HPDE6-E6E7 (cell line): ENCODE measurements around the gene TMEM45A.
"Not testable (repeated sequence)": the region's sequence is repeated elsewhere in the genome, so short reads cannot be mapped to it uniquely, and the experiment has no call there.

Experiments used
- DNase-seq: peaks from one replicate; pipeline ENCODE4 v3.0.0; 2011; ENCODE audit warnings: missing footprints; ENCODE audit errors: extremely low spot score

The TMEM45A gene

DNA sequence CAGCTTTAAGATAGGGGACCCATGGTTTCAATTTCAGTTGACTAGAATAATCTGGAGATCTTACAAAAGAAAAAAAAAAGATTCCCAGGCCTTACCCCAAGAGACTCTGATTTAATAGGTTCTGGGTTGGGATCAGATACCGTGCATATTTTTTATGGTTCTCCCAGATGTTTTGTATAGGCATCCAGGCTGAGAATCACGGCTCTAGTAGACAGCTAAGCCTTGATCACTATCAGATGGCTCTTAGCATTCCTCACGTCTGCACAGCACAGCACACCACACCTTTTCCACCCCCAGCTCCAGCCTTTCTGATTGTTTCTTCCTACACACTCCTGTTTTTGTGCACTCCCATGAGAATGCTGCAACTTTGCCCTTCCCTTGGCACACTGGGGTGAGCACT is 40.8 kb downstream of the TMEM45A start:
- no peak for DNase-seq

DNA sequence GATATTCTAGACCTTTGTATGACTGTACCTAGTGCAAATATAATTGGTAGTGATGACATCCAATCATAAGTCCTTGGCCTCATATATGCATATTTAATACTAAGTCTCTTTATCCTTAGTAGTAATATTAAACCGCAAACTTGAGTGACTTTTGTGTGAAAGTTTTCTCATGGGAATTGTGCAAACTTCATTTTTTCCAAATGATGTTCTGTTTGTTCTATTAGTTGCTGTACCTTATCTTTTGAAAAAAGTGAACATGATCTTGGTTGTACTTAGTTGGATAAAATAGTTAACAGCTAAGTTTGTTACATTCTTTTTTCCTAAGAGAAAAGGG is 43.2 kb downstream of the TMEM45A start:
- no peak for DNase-seq

DNA sequence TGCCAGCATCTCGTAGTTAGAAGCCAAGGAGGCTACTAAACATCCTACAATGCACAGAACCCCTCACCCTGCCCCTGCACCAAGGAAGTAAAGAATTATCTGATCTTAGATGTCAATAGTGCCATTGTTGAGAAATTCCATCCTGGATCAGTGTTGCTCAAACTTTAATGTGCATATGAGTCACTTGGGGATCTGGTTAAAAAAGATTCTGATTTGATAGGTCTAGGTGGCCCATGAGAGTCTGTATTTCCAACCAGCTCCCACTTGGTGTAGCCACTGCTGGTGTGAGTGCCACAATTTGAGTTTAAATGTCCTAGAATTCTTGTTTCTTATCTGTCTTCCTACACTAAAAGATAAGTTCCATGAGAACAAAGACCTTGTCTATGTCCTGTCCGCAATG is 43.7 kb downstream of the TMEM45A start:
- DNase-seq: no peak

DNA sequence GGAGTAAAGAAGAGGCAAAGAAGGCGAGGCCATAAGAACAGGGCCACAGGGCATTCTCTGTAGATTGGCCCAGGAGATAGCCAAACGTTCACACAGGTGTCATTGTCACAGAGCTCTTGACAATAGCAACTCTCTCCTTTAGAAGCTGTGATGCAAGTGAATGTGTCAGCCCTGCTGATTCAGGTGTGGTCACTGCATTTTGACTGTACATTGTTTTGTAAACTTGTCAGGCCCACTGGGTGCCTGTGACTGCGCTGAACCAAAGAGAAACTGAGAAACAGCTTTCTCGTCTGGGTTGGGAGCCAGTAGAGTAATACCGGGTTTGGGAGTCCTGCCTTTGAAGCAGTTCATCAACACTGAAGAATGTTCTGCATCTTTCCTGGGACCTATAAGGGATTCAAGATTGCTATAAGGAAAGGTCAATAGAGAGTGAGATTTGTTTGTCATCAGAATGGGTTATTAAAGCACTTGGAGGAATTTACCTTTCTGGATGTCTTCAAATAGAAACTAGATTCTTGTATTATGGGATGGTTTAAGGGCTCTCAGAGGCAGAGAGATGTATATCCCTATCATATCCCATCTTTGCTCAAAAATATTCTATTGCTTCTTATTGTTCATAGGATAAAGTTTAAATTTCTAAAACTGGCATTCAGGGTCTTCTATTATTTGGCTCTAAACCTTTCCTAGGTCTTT is 45.4 kb downstream of the TMEM45A start:
- no peak for DNase-seq

DNA sequence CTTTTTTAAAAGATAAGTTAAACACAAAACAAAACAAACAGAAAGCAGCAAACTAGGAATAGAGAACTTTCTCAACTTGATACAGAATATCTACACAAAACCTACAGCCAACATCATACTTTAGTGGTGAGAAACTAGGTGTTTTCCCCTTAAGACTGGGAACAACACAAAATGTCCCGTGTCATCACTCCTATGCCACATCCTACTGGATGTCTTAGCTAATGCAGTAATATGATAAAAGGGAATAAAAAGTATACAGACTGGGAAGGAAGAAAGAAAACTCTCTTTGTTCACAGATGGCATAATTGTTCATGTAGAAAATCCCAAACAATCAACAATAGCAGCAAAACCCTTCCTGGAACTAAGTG is 45.9 kb downstream of the TMEM45A start:
- no peak for DNase-seq

DNA sequence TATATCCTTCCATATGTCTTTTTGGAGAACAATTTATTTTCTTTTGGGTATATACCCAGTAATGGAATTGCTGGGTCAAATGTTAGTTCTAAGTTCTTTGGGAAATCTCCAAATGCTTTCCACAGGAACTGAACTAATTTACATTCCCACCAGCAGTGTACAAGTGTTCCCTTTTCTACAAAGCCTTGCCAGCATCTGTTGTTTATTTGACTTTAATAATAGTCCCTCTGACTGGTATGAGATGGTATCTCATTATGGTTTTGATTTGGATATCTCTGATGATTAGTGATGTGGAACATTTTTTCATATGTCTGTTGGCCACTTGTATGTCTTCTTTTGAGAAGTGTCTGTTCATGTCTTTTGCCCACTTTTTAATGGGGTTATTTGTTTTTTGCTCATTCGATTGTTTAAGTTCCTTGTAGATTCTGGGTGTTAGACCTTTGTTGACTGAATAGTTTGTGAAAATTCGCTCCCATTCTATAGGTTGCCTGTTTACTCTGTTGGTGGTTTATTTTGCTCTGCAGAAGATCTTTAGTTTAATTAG is 48.4 kb downstream of the TMEM45A start:
- DNase-seq: no peak

DNA sequence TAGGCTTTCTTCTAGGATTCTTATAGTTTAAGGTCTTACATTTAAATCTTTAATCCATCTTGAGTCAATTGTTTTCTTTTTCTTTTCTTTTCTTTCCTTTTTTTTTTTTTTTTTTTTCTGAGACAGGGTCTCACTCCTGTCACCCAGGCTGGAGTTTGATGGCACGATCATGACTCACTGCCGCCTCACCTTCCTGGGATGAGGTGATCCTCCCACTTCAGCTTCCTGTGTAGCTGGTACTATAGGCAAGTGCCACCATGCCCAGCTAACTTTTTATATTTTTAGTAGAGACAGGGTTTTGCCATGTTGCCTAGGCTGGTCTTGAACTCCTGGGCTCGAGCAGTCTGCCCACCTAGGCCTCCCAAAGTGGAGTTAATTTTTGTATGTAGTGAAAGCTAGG is 49.0 kb downstream of the TMEM45A start:
- DNase-seq: not testable (repeated sequence)

DNA sequence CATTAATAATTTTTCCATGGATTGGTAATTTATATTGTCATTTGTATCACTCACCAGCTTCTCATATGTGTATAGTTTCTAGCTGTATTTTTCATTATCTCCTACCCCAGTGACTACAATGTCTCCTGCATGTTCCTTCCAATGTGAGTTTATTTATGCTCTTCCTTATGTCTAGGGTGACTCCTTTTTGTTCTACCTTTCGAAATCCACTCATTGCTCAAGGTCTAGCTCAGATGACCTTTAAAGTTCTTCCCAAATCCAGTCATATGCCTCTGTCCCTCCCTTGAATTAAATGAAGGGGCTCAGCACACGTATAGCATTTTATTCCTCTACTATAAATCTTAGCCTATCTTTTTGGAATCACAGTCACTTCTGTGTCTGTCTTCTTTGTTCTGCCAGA is 53.0 kb downstream of the TMEM45A start:
- no peak for DNase-seq

DNA sequence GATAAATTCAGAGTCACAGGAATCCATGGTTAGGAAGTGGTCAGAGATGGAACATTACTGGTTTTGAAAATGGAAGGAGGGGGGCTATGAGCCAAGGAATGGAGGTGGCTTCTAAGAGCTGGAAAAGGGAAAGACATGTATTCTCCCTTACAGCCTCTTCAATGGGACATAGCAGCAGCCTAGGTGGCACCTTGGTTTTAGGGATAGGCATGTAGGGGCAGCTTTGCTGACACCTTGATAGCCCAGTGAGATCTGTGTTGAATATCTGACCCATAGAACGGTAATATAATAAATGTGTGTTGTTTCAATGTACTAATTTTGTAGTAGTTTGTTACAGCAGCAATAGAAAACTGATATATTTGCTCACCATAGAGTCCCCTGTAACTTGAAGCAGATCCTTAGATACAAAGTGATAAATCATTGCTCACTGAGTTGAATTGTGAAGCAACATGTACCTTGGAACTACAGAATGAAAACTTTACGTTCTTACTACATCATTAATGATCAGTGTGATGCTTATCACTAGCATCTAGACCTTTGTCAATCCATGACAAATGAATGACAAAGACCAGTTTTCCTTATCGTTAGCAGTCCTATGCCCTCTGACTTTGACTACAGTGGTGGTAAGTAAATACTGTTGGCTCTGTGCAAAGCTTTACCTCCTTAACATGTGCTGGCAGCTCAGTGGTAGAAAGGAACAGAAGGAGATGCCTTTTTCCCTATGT is 53.8 kb downstream of the TMEM45A start:
- no peak for DNase-seq

DNA sequence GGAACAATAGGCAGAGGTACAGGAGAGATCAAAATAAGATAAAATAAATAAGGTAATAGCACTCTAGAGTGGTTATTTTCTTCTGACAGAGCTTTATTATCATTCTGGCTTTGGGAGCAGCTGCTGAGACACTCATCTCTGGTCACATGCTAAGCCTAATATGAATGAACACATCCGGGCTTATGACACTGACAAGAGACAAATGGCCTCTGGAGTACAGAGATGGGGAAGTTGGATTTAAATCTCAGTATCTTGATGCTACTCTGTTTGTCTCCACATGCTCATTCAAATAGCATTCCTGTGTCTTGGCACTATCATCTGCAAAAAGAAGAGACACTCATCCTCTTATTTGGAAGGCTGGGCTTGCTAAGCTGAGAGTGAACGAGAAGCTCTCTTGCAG is 55.6 kb downstream of the TMEM45A start:
- DNase-seq: no peak

DNA sequence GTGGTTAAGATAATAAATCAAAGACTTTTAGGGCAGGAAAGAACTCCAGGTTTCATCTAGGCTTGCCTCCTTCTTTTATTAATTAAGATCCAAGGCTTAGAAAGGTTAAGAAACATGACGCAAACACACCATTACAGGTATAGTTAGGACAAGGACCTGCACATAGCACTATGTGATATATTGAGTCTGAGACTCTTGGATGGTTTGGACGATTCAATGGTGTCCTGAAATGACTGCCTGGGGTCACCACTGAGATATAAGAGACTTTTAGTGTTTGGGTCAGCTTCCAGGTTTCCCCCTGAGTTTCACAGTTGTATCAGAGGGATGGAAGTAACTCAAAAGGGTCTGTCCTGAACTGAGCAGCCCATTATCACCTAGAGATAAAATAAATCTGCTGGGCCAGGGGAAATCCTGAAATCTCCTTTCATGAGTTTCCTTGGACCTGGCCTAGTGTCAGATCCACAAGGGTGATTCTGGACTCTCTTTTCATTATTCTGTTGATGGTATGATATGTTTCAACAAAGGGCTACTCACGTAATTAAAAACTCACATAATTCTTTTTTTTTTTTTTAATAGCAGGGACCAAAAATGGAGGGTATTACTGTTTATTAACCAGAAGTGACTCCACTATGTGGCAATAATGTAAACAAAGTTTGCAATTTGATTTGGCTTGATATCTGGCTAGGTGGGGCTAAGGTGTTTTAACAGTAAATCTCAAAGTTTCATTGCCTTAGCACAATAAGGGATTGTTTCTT is 61.4 kb downstream of the TMEM45A start:
- no peak for DNase-seq

DNA sequence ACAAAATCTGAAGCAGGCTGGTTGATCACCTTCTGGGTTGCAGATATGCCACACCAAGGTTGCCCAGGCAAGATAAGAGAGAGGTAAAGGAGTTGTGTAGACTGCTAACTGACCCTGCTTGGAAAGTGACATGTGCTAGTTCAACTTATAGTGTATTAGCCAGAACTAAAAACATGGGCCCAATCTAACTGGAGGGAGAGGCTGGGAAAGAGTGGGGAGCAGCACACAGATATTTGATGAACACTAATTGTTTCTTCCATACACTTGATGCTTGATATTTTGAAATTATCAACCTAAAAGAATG is 61.9 kb downstream of the TMEM45A start:
- DNase-seq: no peak

DNA sequence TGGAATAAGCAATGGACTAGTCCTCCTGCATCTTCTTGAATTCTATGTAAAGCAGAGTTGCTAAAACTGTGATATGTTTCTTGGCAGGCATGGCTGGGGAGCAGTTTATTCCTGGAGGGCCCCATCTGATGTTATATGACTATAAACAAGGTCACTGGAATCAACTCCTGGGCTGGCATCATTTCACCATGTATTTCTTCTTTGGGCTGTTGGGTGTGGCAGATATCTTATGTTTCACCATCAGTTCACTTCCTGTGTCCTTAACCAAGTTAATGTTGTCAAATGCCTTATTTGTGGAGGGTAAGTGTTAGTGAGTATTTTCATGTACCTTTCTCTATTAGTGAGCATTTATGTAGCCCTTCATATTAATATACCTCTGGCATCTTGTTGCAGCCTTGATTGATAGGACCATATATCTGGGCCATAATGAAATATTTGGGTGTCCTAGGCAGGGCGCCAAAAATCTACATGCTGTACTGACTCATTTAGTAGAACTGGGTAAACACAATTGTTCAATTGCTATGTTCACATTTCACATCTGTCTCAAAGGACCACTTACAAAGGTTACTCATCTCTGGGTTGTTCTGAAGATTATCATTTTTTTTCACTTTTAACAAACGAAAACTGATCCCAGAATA is 64.4 kb downstream of the TMEM45A start:
- DNase-seq: peak; percentile 34

DNA sequence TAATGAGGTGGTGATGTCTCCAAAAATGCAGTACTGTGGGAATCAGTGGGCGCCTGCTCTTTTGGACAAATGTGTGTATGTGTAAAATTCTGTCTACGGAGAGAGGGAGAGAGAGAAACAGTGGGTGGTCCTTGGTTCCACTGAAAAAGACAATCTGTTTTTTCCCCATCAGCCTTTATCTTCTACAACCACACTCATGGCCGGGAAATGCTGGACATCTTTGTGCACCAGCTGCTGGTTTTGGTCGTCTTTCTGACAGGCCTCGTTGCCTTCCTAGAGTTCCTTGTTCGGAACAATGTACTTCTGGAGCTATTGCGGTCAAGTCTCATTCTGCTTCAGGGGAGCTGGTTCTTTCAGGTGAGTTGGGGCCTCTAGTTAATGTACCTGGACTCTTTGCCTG is 65.8 kb downstream of the TMEM45A start:
- no peak for DNase-seq

DNA sequence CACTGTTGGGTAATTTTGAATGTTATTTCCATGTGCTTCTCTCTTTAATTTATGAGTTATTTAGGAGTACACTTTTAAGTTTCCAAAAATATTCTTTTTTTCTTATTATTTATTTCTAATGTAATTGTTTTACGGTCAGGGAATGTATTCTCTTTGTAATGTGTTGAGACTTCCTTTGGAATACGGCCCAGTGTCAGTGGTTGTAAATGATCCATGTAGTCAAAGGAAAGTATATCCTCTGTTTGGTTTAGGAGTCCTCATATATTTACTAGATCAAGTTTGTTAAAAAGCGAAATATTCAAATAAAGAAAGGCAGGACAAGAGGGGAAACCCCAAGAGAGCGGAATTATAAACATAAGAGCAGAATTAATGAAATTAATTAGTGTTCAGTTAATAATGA is 68.0 kb downstream of the TMEM45A start:
- DNase-seq: no peak

DNA sequence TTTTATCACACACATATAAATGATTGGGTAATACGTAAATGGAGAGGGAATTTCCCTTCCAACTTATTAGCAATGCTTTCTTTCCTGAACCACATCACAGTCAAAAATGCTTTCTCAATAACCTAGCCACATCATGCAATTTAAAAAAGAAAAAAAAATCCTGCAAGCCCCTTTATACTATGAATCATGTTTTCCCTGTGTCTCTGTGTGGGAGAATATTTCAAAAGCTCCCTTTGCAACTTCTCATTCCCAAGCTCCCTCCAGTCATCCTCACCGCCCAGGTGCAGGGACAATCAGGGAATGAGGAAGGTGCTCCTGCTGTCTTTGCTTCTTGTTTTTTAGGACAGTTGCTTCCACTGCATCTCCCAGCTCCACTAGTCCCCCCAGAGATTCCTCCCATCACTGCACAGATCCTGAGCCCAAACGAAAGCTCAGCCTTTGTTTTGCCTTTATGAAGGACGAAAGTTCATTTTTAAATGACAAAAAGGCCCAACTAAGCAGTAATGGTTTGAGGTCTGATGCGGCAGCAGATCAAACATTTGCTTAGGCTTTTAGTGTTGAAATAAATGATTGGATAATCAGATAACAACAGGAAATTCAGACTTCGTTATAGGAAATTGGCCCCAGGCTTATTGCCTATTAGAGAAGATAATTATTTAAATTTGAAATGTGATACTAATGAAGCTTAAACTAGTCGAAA is 69.2 kb downstream of the TMEM45A start:
- DNase-seq: no peak

DNA sequence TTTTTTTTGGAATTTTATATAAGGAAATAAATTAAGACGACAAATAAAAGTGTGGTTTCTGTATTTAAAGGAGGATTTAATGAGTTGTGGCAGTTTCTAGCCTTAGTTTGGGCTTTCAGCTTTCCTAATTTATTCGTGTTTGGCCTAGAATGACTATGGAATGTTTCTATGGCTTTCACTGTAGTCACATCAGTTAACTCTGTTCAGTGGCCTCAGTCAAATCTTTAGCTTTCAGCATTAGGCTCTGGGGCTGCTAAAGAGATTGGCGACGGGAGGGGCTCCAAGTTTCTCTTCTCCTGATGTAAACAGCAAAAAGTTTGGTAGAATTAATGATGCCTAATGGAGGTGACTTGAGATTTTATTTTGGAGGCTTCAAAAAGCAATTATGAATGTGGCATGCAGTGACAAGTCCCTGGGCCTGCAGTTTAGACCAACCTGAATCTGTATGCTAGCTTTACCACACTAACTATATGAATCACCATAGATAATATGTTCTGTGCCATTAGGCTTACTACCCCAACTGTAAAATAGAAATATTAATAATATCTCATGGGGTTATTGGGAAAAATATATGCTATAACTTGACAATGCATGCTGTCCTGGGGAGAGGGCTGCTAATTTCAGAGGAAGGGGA is 69.9 kb downstream of the TMEM45A start:
- no peak for DNase-seq

DNA sequence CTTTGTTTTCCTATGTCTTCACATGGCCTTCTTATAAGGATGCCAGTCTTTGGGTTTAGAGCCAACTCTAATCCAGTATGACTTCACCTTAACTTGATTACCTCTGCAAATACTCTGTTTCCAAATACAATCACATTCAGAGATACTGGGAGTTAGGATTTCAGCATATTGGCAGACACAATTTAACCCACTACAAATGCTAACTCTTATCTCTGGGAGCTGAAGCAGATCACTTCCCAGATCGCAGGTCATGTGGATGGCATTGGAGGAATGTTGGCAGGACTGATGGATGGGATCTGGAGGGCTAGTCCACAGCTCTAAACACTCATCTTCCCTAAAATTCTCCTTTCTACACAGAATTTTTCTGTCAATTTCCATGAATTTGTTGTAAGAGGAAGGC is 70.8 kb downstream of the TMEM45A start:
- no peak for DNase-seq

DNA sequence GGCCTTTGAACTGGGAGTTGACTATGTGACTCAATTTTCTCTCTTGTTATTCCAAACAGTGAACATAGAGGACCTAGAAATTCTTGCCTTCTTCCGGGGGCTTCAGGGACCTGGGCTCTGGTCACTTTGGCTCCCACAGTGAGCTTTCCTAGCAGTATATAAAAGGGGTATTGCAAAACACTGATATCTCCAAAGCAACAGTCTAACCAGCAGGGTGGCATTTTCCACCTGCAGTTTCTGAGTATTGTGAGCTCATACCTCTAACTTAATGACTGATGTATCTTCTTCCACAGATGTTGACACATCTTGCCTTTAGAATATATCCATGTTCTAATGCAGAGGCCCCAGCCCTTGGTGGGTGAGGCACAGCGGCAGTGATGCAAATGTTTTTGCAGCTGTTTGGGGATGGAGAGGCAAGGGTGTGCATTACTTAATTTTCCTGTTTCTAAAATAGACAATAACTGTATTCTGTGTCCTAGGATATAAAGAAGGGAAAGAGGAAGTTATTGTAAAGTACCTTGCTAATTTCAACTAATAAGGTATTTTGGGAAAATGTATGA is 71.3 kb downstream of the TMEM45A start:
- DNase-seq: no peak

DNA sequence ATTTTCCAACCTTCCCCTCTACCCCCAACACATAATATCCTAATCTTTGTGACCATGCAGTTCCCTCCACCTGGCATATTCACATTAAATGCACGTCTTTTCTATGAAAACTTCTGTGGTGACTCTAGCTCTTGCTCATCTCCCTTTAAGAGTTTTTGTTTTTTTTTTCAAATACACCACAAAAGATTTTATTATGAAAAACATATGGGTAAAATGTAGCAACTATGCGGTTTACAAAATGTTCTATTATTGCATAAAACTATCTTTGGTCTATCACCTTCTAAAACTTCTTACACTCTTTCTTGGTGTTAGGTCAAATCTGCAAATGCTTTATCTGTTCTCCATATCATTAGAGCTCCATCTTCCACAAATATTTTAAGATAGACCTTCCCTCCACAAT is 78.4 kb downstream of the TMEM45A start:
- DNase-seq: no peak

DNA sequence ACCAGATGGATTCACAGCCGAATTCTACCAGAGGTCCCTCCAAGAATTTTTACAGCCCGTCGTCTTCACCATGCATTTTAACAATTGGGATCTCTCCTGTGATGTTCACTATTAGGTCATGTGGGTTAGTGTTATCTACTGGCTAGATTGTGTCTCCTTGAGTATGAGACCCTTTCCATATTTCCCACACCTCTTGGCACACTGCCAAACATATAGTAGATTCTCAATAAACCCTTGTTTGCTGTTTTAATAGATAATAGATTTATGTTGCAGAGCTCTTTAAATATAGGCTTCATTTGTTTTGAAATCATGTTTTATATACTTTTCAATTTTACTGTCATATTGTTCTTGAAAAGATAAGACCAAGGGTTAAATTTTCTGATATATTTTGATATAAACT is 82.1 kb downstream of the TMEM45A start:
- DNase-seq: no peak
